Kidney (tissue), 14 donors: ENCODE measurements around the gene TBC1D12. TPM values are rescaled to one million over a fixed set of nuclear protein-coding genes. Genes with fewer than 3 reads are reported as not detected.
"Not testable (repeated sequence)": the region's sequence is repeated elsewhere in the genome, so short reads cannot be mapped to it uniquely, and the experiment has no call there.

Experiments
- DNase-seq, 5 donors: peaks; one replicate each; pipeline ENCODE4 v3.0.0-alpha.2; 2013 to 2020
- FAIRE-seq: peaks from 2 replicates; lab custom pipeline; 2012; peaks lifted over from hg19 to GRCh38; lab: Jason Lieb, UNC
- H3K27ac ChIP-seq, 2 donors: one replicate each; pipeline ENCODE4 v1.7.0; 2013; ENCODE audit warnings: low read depth in 2 of 2, low read length in 2 of 2, inconsistent platforms in 1 of 2
- H3K27me3 ChIP-seq: one replicate; pipeline ENCODE4 v1.7.1; 2013; ENCODE audit warnings: low read length, inconsistent platforms; ENCODE audit not compliant: control insufficient read depth, insufficient read depth
- H3K36me3 ChIP-seq, 3 donors: one replicate each; pipeline versions ENCODE4 v1.7.0 to v1.7.1; 2013; ENCODE audit warnings: low read length in 3 of 3, control low read depth in 1 of 3, inconsistent platforms in 1 of 3; ENCODE audit not compliant: insufficient read depth in 3 of 3, control insufficient read depth in 2 of 3
- H3K4me1 ChIP-seq, 3 donors: one replicate each; pipeline versions ENCODE4 v1.7.0 to v1.7.1; 2013; ENCODE audit warnings: low read length in 3 of 3, inconsistent platforms in 1 of 3, low read depth in 1 of 3; ENCODE audit not compliant: control insufficient read depth in 2 of 3, insufficient read depth in 2 of 3
- H3K4me3 ChIP-seq, 3 donors: one replicate each; pipeline versions ENCODE4 v1.7.0 to v1.8.1; 2013; ENCODE audit warnings: low read length in 3 of 3, control low read depth in 1 of 3, inconsistent platforms in 1 of 3
- H3K9ac ChIP-seq, 3 donors: one replicate each; pipeline versions ENCODE4 v1.7.0 to v1.7.1; 2013; ENCODE audit warnings: low read length in 3 of 3, control low read depth in 1 of 3, inconsistent platforms in 1 of 3
- H3K9me3 ChIP-seq, 3 donors: one replicate each; pipeline versions ENCODE4 v1.7.0 to v1.7.1; 2013; ENCODE audit warnings: low read length in 3 of 3, control low read depth in 1 of 3, inconsistent platforms in 1 of 3; ENCODE audit not compliant: control insufficient read depth in 2 of 3, insufficient read depth in 1 of 3
- intact Hi-C: fragments of 100-400 bp; cut with DNase I; formaldehyde crosslinking; loops from one replicate; pipeline ENCODE4 v1.11.1; 2022
- polyA plus RNA-seq: library from polyadenylated mRNA; stranded (reverse); fragments of 350-450 nt; fragmentation: Illumina TruSeq; extraction: RNeasy Lipid Tissue Mini Kit (QIAGEN cat#74804); gene quantifications from one replicate; pipeline ENCODE4 v1.2.3, GENCODE V29; 2014; ENCODE audit warnings: low read depth, low replicate concordance; ENCODE audit not compliant: insufficient read depth
- total RNA-seq: library from RNA; stranded (reverse); fragmentation: NEBNext Ultra II Directional; extraction: Animal tissue kit (Norgen Biotek cat#: 25700); gene quantifications from one replicate; pipeline ENCODE4 v1.2.1, GENCODE V29; 2021
- TF ChIP-seq, protein P1 (sequence below): IDR thresholded peaks from 3 replicates; pipeline ENCODE4 v1.5.1; 2012; ENCODE audit warnings: mild to moderate bottlenecking, moderate library complexity, borderline replicate concordance; ENCODE audit not compliant: insufficient read depth; ENCODE audit errors: extremely low read depth
- donor health status: control.
- donor health status: control.
- donor health status: control.
- donor health status: control.
- donor health status: control.
- donor health status: DM: yes; HTN: yes; CAD: no.
- donor health status: Normal renal cell carcinoma (clear cell type).

TBC1D12 gene
- total and polyA plus RNA-seq, 2 donors from 2014 or later, result 4.4 to 13.1 TPM

DNA sequence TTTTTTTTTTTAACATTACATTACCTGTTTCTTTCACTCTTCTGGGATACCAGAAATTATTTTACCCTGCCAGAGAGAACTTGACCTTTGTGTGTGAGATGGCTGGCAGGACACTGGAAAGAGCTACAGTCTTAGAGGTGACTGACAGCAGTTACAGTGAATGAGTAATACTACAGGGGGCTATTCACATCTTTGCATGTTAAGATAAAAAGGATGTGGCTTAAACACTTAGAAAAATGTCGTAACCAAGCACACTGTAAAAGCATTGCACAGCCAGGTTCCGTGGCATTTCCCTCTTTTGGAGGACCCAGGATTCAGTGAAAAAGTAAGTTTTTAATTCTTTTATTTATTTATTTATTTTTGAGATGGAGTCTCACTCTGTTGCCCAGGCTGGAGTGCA lies 18.8 kb upstream of the TBC1D12 start:
- FAIRE-seq, result no peak
- intact Hi-C loops, result no loop called here

DNA sequence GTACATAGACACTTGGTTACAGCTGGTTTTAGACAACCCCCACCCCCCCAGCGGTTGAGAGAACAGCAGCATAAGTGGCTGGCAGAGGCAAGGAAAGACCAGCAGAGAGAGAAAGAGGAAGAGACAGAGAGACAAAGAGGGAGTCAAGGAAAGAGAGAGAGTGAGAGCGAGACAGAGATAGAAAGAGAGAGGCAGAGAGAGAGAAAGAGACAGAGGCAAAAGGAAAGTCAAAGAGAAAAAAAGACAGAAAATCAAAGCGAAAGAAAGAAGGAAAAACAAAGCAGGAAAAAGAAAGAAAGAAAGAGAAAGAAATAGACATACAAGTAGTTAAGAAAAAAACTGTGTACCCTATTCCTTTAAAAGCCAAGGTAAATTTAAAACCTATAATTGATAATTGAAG lies 16.6 kb upstream of the TBC1D12 start:
- H3K4me3 ChIP-seq, H3K4me1 ChIP-seq, H3K27ac ChIP-seq, DNase-seq, FAIRE-seq, H3K9me3 ChIP-seq, intact Hi-C loops, H3K27me3 ChIP-seq, H3K9ac ChIP-seq, H3K36me3 ChIP-seq: not testable (repeated sequence)

More for the DNA sequence above, 18.8 kb upstream of the TBC1D12 start:
- H3K9ac ChIP-seq, result no peak overlapping the region
- no peak for DNase-seq
- no peak overlapping the region for H3K27ac ChIP-seq
- H3K4me1 ChIP-seq, result no peaks in the 10 kb centered on the region
- no peak overlapping the region for H3K4me3 ChIP-seq
- no peaks in the 10 kb centered on the region for H3K27me3 ChIP-seq
- no peaks in the 10 kb centered on the region for H3K36me3 ChIP-seq
- no peaks in the 10 kb centered on the region for H3K9me3 ChIP-seq
- TF ChIP-seq, protein P1, sequence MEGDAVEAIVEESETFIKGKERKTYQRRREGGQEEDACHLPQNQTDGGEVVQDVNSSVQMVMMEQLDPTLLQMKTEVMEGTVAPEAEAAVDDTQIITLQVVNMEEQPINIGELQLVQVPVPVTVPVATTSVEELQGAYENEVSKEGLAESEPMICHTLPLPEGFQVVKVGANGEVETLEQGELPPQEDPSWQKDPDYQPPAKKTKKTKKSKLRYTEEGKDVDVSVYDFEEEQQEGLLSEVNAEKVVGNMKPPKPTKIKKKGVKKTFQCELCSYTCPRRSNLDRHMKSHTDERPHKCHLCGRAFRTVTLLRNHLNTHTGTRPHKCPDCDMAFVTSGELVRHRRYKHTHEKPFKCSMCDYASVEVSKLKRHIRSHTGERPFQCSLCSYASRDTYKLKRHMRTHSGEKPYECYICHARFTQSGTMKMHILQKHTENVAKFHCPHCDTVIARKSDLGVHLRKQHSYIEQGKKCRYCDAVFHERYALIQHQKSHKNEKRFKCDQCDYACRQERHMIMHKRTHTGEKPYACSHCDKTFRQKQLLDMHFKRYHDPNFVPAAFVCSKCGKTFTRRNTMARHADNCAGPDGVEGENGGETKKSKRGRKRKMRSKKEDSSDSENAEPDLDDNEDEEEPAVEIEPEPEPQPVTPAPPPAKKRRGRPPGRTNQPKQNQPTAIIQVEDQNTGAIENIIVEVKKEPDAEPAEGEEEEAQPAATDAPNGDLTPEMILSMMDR, result no peak

DNA sequence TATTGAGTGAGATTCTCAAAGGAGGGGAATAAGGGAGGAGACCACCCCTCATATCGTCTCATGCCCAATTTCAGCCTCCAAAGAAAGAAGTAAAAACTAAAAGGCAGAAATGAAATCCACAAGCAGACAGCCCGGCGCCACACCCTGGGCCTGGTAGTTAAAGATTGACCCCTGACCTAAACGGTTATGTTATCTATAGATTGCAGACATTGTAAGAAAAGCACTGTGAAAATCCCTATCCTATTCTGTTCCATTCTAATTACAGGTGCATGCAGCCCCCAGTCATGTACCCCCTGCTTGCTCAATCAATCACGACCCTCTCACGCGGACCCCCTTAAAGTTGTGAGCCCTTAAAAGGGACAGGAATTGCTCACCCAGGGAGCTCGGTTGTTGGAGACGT lies 10.2 kb upstream of the TBC1D12 start:
- H3K4me3 ChIP-seq, H3K27ac ChIP-seq, H3K4me1 ChIP-seq, DNase-seq, H3K9ac ChIP-seq, H3K27me3 ChIP-seq, H3K9me3 ChIP-seq, FAIRE-seq, intact Hi-C loops, H3K36me3 ChIP-seq: not testable (repeated sequence)

DNA sequence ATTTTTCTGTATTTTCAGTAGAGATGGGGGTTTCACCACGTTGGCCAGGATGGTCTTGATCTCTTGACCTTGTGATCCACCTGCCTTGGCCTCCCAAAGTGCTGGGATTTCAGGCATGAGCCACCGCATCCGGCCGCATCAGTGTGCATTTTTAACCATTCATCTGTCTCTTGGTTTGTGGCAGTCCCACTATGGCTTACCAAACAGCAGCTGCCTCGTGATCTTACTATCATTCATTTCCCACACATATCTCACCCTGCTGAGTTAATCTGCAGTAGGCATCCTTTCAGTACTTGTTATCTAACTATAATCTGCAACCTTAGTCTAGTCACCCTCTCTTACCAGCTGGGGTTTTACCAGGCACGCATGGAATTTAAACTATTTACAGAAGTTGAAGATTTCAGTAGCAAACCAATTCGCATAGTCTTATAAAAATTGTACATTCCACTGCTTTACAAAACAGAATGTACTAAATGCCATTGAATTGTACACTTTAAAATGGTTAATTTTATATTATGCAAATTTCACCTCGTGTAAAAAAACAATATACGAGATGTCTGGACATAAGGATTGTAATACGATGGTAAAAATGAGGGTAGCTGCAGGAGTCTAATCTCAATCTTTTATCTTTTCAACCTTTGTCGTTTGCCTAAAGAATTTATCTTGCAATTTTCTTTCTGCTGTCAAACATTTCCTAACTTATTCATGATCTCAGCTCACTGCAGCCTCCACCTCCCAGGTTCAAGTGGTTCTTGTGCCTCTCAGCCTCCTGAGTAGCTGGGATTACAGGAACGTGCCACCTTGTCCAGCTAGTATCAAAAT lies 4.6 kb upstream of the TBC1D12 start:
- H3K4me1 ChIP-seq, result peaks cover 0 to 2% (median 0%) of the 10 kb centered on the region in 3 donors
- no peaks in the 10 kb centered on the region for H3K27me3 ChIP-seq
- intact Hi-C loops, result no loop called here
- no peaks in the 10 kb centered on the region for H3K36me3 ChIP-seq
- no peak for DNase-seq
- no peak overlapping the region for H3K4me3 ChIP-seq
- H3K9ac ChIP-seq, result no peak overlapping the region
- FAIRE-seq, result no peak
- H3K9me3 ChIP-seq, result no peaks in the 10 kb centered on the region
- no peak overlapping the region for H3K27ac ChIP-seq
- TF ChIP-seq, protein P1, result no peak
